ENCODE data around the gene EBP. TPM values are rescaled to one million over a fixed set of nuclear protein-coding genes. Genes with fewer than 3 reads are reported as not detected.
"Not testable (repeated sequence)": the region's sequence is repeated elsewhere in the genome, so short reads cannot be mapped to it uniquely, and the experiment has no call there.

Gene EBP
- polyA plus RNA-seq, 1 donor from 2014 or later = 134 TPM

DNA sequence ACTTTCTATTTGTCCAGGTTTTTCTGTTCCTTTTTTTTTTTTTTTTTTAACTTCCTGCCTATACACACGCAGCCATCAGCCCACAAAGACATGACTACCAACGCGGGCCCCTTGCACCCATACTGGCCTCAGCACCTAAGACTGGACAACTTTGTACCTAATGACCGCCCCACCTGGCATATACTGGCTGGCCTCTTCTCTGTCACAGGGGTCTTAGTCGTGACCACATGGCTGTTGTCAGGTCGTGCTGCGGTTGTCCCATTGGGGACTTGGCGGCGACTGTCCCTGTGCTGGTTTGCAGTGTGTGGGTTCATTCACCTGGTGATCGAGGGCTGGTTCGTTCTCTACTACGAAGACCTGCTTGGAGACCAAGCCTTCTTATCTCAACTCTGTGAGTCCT lies 2.1 kb downstream of the EBP start:
- H3K79me2 ChIP-seq (replicated peaks; ENCODE audit: insufficient read depth, low read length) = peaks cover 6% of the 10 kb centered on the region
- H3K9ac ChIP-seq (ENCODE audit: low read length) = no peak overlapping the region
- no peak for TF ChIP-seq RAD21 (conservative IDR thresholded peaks at IDR 0.05)
- TF ChIP-seq SMC3 (conservative IDR thresholded peaks at IDR 0.05; ENCODE audit: poor library complexity) = no peak
- TF ChIP-seq, protein P1, sequence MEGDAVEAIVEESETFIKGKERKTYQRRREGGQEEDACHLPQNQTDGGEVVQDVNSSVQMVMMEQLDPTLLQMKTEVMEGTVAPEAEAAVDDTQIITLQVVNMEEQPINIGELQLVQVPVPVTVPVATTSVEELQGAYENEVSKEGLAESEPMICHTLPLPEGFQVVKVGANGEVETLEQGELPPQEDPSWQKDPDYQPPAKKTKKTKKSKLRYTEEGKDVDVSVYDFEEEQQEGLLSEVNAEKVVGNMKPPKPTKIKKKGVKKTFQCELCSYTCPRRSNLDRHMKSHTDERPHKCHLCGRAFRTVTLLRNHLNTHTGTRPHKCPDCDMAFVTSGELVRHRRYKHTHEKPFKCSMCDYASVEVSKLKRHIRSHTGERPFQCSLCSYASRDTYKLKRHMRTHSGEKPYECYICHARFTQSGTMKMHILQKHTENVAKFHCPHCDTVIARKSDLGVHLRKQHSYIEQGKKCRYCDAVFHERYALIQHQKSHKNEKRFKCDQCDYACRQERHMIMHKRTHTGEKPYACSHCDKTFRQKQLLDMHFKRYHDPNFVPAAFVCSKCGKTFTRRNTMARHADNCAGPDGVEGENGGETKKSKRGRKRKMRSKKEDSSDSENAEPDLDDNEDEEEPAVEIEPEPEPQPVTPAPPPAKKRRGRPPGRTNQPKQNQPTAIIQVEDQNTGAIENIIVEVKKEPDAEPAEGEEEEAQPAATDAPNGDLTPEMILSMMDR (IDR thresholded peaks at IDR 0.05; ENCODE audit: poor library complexity, severe bottlenecking) = no peak
- no peak for TF ChIP-seq EP300 (conservative IDR thresholded peaks at IDR 0.05; ENCODE audit: poor library complexity, severe bottlenecking)
- no peak for TF ChIP-seq POLR2AphosphoS5 (IDR thresholded peaks at IDR 0.05)
- no peak for TF ChIP-seq EZH2 (IDR thresholded peaks at IDR 0.05; ENCODE audit: borderline replicate concordance, insufficient read depth, low read length, poor library complexity, severe bottlenecking)
- no peak for TF ChIP-seq MXI1 (conservative IDR thresholded peaks at IDR 0.05; ENCODE audit: poor library complexity, severe bottlenecking)
- no peak for TF ChIP-seq TAF1 (IDR thresholded peaks at IDR 0.05; ENCODE audit: low read depth)
- TF ChIP-seq REST (IDR thresholded peaks at IDR 0.05; ENCODE audit: borderline replicate concordance) = no peak
- H3K9me2 ChIP-seq (ENCODE audit: insufficient read depth, low read length) = no peaks in the 10 kb centered on the region
- H3K36me3 ChIP-seq (ENCODE audit: insufficient read depth, low read length) = no peaks in the 10 kb centered on the region
- H3K27me3 ChIP-seq (ENCODE audit: insufficient read depth, low read depth, low read length) = no peaks in the 10 kb centered on the region
- no peaks in the 10 kb centered on the region for H4K20me1 ChIP-seq (ENCODE audit: insufficient read depth)
- H3F3A ChIP-seq (ENCODE audit: insufficient read depth, low read length, poor library complexity, severe bottlenecking) = no peaks in the 10 kb centered on the region
- H3K4me3 ChIP-seq (ENCODE audit: low read length) = no peak overlapping the region
- no peak overlapping the region for H3K4me2 ChIP-seq (ENCODE audit: low read length)
- no peak overlapping the region for H3K27ac ChIP-seq (ENCODE audit: low read length)
- no peaks in the 10 kb centered on the region for H3K9me3 ChIP-seq (ENCODE audit: low read length)
- H2AFZ ChIP-seq (ENCODE audit: low read depth, low read length) = no peak overlapping the region

GRCh38 chrX:48525853-48526252 lies 4.2 kb downstream of the EBP start:
- not testable (repeated sequence) for H3K9me3 ChIP-seq (ENCODE audit: low read length); H3K4me3 ChIP-seq (ENCODE audit: low read length); H4K20me1 ChIP-seq (ENCODE audit: insufficient read depth); H3K4me2 ChIP-seq (ENCODE audit: low read length); H3K9me2 ChIP-seq (ENCODE audit: insufficient read depth, low read length); H3K27ac ChIP-seq (ENCODE audit: low read length); H3K36me3 ChIP-seq (ENCODE audit: insufficient read depth, low read length); H3K9ac ChIP-seq (ENCODE audit: low read length); H3K79me2 ChIP-seq (replicated peaks; ENCODE audit: insufficient read depth, low read length); H3K27me3 ChIP-seq (ENCODE audit: insufficient read depth, low read depth, low read length); H2AFZ ChIP-seq (ENCODE audit: low read depth, low read length); H3F3A ChIP-seq (ENCODE audit: insufficient read depth, low read length, poor library complexity, severe bottlenecking)

- TF ChIP-seq EP300 (conservative IDR thresholded peaks at IDR 0.05; ENCODE audit: poor library complexity, severe bottlenecking) = no peak
- TF ChIP-seq POLR2AphosphoS5 (IDR thresholded peaks at IDR 0.05) = no peak
- no peak for TF ChIP-seq RAD21 (conservative IDR thresholded peaks at IDR 0.05)
- no peak for TF ChIP-seq REST (IDR thresholded peaks at IDR 0.05; ENCODE audit: borderline replicate concordance)
- TF ChIP-seq, protein P1 (IDR thresholded peaks at IDR 0.05; ENCODE audit: poor library complexity, severe bottlenecking) = no peak
- no peak for TF ChIP-seq SMC3 (conservative IDR thresholded peaks at IDR 0.05; ENCODE audit: poor library complexity)
- no peak for TF ChIP-seq TAF1 (IDR thresholded peaks at IDR 0.05; ENCODE audit: low read depth)
- TF ChIP-seq MXI1 (conservative IDR thresholded peaks at IDR 0.05; ENCODE audit: poor library complexity, severe bottlenecking) = no peak
- no peak for TF ChIP-seq EZH2 (IDR thresholded peaks at IDR 0.05; ENCODE audit: borderline replicate concordance, insufficient read depth, low read length, poor library complexity, severe bottlenecking)
Measured at GRCh38 chrX:48530736-48531135, 9.1 kb downstream of the EBP start.

More at GRCh38 chrX:48530736-48531135, 9.1 kb downstream of the EBP start:
- Histone ChIP-seq H3K36me3 (ENCODE audit: insufficient read depth, low read length) (no peaks in the 10 kb centered on the region), H3K4me2 (ENCODE audit: low read length) (no peak overlapping the region), H3K9me2 (ENCODE audit: insufficient read depth, low read length) (no peaks in the 10 kb centered on the region), H2AFZ (ENCODE audit: low read depth, low read length) (no peak overlapping the region), H3K9ac (ENCODE audit: low read length) (no peak overlapping the region), H3K9me3 (ENCODE audit: low read length) (no peaks in the 10 kb centered on the region), H3K27me3 (ENCODE audit: insufficient read depth, low read depth, low read length) (no peaks in the 10 kb centered on the region), H3K27ac (ENCODE audit: low read length) (no peak overlapping the region), H3K79me2 (replicated peaks; ENCODE audit: insufficient read depth, low read length) (no peaks in the 10 kb centered on the region), H3K4me3 (ENCODE audit: low read length) (no peak overlapping the region), H3F3A (ENCODE audit: insufficient read depth, low read length, poor library complexity, severe bottlenecking) (no peaks in the 10 kb centered on the region), H4K20me1 (ENCODE audit: insufficient read depth) (no peaks in the 10 kb centered on the region)
